ENCODE measurements around the gene RAPGEF4.
"Not testable (repeated sequence)": the region's sequence is repeated elsewhere in the genome, so short reads cannot be mapped to it uniquely, and the experiment has no call there.

Gene RAPGEF4

DNA sequence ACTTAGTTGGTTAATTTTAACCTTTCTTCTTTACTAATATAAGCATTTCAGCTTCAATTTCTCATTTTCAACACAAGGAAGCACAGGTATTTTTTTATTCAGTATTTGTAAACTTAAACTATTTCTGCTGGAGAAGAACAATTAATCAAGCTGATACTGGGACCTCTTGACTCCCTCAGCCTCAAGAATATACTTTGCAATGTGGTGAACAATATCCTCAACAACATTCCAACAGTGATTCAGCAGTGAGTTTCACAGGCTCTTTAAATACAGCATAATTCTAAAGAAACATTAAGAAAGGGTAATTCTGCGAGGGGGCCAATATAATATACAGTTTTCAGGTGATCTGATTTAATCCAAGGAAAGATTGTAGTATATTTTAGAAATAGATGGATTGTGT lies 10.0 kb downstream of the RAPGEF4 start:
- Histone ChIP-seq H3K36me3 (ENCODE audit: control insufficient read depth in 2 of 2, insufficient read depth in 2 of 2, low read length in 2 of 2) (no peaks in the 10 kb centered on the region), H3K4me1 (ENCODE audit: control insufficient read depth in 2 of 2, insufficient read depth in 2 of 2, low read length in 2 of 2) (no peaks in the 10 kb centered on the region)

DNA sequence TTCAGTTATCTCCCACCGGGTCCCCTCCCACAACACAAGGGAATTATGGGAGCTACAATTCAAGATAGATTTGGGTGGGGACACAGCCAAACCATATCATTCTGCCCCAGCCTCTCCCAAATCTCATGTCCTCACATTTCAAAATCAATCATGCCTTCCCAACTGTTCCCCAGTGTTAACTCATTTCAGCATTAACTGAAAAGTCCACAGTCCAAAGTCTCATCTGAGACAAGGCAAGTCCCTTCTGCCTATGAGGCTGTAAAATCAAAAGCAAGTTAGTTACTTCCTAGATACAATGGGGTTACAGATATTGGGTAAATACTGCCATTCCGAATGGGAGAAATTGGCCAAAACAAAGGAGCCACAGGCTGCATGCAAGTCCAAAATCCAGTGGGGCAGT lies 12.9 kb downstream of the RAPGEF4 start:
- H3K9me3 ChIP-seq (ENCODE audit: control insufficient read depth in 2 of 2, low read length in 2 of 2); H3K36me3 ChIP-seq (ENCODE audit: control insufficient read depth in 2 of 2, insufficient read depth in 2 of 2, low read length in 2 of 2); H3K4me1 ChIP-seq (ENCODE audit: control insufficient read depth in 2 of 2, insufficient read depth in 2 of 2, low read length in 2 of 2); H3K9ac ChIP-seq (ENCODE audit: low read depth in 1 of 2, low read length in 2 of 2); H3K4me3 ChIP-seq (ENCODE audit: low read length in 2 of 2); H3K27ac ChIP-seq (ENCODE audit: low read depth in 2 of 2, low read length in 2 of 2); H3K27me3 ChIP-seq (ENCODE audit: control insufficient read depth in 2 of 2, insufficient read depth in 2 of 2, low read length in 2 of 2): not testable (repeated sequence)

More for the DNA sequence above, 10.0 kb downstream of the RAPGEF4 start:
- no peak overlapping the region for H3K27ac ChIP-seq (ENCODE audit: low read depth in 2 of 2, low read length in 2 of 2)
- H3K4me3 ChIP-seq (ENCODE audit: low read length in 2 of 2) = no peak overlapping the region
- no peaks in the 10 kb centered on the region for H3K27me3 ChIP-seq (ENCODE audit: control insufficient read depth in 2 of 2, insufficient read depth in 2 of 2, low read length in 2 of 2)
- H3K9ac ChIP-seq (ENCODE audit: low read depth in 1 of 2, low read length in 2 of 2) = no peak overlapping the region
- H3K9me3 ChIP-seq (ENCODE audit: control insufficient read depth in 2 of 2, low read length in 2 of 2) = no peaks in the 10 kb centered on the region

DNA sequence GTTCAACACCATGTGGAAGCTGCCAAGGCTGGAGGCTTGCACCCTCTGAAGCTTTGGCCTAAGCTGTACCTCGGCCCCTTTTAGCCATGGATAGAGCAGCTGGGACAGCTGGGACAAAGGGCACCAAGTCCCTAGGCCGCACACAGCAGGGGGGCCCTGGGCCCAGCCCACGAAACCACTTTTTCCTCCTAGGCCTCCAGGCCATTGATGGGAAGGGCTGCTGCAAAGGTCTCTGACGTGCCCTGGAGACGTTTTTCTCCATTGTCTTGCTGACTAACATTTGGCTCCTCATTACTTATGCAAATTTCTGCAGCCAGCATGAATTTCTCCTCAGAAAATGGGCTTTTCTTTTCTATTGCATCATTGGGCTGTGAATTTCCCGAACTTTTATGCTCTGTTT lies 13.7 kb downstream of the RAPGEF4 start:
- Histone ChIP-seq H3K27me3 (ENCODE audit: control insufficient read depth in 2 of 2, insufficient read depth in 2 of 2, low read length in 2 of 2) (no peaks in the 10 kb centered on the region), H3K27ac (ENCODE audit: low read depth in 2 of 2, low read length in 2 of 2) (no peak overlapping the region), H3K4me3 (ENCODE audit: low read length in 2 of 2) (no peak overlapping the region), H3K9me3 (ENCODE audit: control insufficient read depth in 2 of 2, low read length in 2 of 2) (no peaks in the 10 kb centered on the region), H3K9ac (ENCODE audit: low read depth in 1 of 2, low read length in 2 of 2) (no peak overlapping the region), H3K36me3 (ENCODE audit: control insufficient read depth in 2 of 2, insufficient read depth in 2 of 2, low read length in 2 of 2) (no peaks in the 10 kb centered on the region), H3K4me1 (ENCODE audit: control insufficient read depth in 2 of 2, insufficient read depth in 2 of 2, low read length in 2 of 2) (no peaks in the 10 kb centered on the region)

DNA sequence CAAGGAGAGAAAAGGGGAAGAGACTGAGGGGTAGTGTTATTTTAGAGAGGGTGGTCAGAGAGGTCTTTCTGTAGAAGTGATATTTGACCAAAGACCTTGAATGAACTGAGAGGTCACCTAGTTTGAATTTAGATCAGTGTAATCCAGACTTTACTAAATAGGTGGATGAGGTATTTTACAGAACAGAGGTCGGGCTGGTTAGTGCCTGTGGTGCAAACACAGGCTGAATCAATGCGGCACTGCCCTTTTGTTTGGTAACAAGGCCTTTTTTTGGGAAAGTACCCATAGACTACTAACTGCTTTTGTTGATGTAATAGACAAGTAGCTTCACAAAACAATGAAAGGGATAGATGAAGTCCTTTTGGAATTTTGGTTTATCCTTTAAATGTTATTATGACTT lies 15.9 kb downstream of the RAPGEF4 start:
- Histone ChIP-seq H3K27me3 (ENCODE audit: control insufficient read depth in 2 of 2, insufficient read depth in 2 of 2, low read length in 2 of 2) (no peaks in the 10 kb centered on the region), H3K9ac (ENCODE audit: low read depth in 1 of 2, low read length in 2 of 2) (no peak overlapping the region), H3K4me1 (ENCODE audit: control insufficient read depth in 2 of 2, insufficient read depth in 2 of 2, low read length in 2 of 2) (no peaks in the 10 kb centered on the region), H3K4me3 (ENCODE audit: low read length in 2 of 2) (no peak overlapping the region), H3K9me3 (ENCODE audit: control insufficient read depth in 2 of 2, low read length in 2 of 2) (no peaks in the 10 kb centered on the region), H3K27ac (ENCODE audit: low read depth in 2 of 2, low read length in 2 of 2) (no peak overlapping the region), H3K36me3 (ENCODE audit: control insufficient read depth in 2 of 2, insufficient read depth in 2 of 2, low read length in 2 of 2) (no peaks in the 10 kb centered on the region)

DNA sequence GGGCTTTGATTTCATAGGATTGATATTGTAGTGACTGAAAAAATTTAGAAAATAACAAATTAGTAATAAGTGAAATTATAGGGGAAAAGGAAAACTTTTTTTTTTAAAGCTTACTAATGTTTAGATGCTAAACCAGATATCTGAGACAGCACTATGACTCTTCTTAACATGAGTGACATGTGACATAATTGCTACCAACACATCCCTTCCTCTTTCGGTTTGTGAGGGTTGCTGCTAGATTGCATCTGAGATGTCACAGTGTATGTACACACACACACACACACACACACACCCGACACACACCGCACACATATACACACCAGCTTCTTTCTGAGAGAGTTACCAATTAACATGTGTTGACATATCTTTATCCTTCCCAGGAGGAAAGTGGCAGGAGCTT lies 18.0 kb downstream of the RAPGEF4 start:
- Histone ChIP-seq H3K4me1 (ENCODE audit: control insufficient read depth in 2 of 2, insufficient read depth in 2 of 2, low read length in 2 of 2) (no peaks in the 10 kb centered on the region), H3K27ac (ENCODE audit: low read depth in 2 of 2, low read length in 2 of 2) (no peak overlapping the region), H3K27me3 (ENCODE audit: control insufficient read depth in 2 of 2, insufficient read depth in 2 of 2, low read length in 2 of 2) (no peaks in the 10 kb centered on the region), H3K36me3 (ENCODE audit: control insufficient read depth in 2 of 2, insufficient read depth in 2 of 2, low read length in 2 of 2) (no peaks in the 10 kb centered on the region), H3K9ac (ENCODE audit: low read depth in 1 of 2, low read length in 2 of 2) (no peak overlapping the region), H3K4me3 (ENCODE audit: low read length in 2 of 2) (no peak overlapping the region), H3K9me3 (ENCODE audit: control insufficient read depth in 2 of 2, low read length in 2 of 2) (no peaks in the 10 kb centered on the region)

DNA sequence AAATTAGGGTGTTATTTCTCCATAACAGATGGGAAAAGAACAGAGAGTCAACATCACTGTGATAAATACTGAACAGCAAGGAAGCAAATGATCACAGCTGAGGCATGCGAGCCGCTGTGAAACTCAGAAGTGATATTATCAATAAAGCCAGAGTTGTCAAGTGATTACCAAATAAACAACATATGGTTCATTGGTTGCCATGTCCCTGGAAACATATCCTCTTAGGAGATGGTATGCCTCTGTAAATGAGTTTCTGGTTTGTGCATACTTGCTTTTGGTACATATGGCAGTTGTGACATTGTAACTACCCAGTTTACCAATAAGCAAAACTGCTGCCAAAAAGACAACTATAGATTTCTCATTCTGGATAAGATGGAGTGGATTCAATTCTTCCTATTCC lies 23.8 kb downstream of the RAPGEF4 start:
- Histone ChIP-seq H3K4me1 (ENCODE audit: control insufficient read depth in 2 of 2, insufficient read depth in 2 of 2, low read length in 2 of 2) (no peaks in the 10 kb centered on the region), H3K27ac (ENCODE audit: low read depth in 2 of 2, low read length in 2 of 2) (no peak overlapping the region), H3K4me3 (ENCODE audit: low read length in 2 of 2) (no peak overlapping the region), H3K9ac (ENCODE audit: low read depth in 1 of 2, low read length in 2 of 2) (no peak overlapping the region), H3K27me3 (ENCODE audit: control insufficient read depth in 2 of 2, insufficient read depth in 2 of 2, low read length in 2 of 2) (no peaks in the 10 kb centered on the region), H3K36me3 (ENCODE audit: control insufficient read depth in 2 of 2, insufficient read depth in 2 of 2, low read length in 2 of 2) (no peaks in the 10 kb centered on the region), H3K9me3 (ENCODE audit: control insufficient read depth in 2 of 2, low read length in 2 of 2) (no peaks in the 10 kb centered on the region)

DNA sequence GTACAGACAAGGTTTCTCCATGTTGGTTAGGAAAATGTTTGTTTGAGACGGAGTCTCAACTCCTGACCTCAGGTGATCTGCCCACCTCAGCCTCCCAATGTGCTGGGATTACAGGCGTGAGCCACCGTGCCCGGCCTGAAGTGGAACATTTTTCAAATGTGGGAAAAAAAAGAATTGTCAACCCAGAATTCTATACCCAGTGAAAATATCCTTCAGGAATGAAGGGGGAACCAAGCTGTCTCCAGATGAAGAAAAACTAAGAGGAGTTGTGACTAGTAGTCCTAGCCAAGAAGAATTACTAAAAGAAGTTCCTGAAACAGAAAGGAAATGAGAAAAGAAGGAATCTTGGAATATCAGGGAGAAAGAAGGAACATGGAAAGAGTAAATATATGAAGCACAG lies 25.7 kb downstream of the RAPGEF4 start:
- H3K9me3 ChIP-seq (ENCODE audit: control insufficient read depth in 2 of 2, low read length in 2 of 2) = no peaks in the 10 kb centered on the region
- H3K4me1 ChIP-seq (ENCODE audit: control insufficient read depth in 2 of 2, insufficient read depth in 2 of 2, low read length in 2 of 2) = no peaks in the 10 kb centered on the region
- H3K27me3 ChIP-seq (ENCODE audit: control insufficient read depth in 2 of 2, insufficient read depth in 2 of 2, low read length in 2 of 2) = no peaks in the 10 kb centered on the region

DNA sequence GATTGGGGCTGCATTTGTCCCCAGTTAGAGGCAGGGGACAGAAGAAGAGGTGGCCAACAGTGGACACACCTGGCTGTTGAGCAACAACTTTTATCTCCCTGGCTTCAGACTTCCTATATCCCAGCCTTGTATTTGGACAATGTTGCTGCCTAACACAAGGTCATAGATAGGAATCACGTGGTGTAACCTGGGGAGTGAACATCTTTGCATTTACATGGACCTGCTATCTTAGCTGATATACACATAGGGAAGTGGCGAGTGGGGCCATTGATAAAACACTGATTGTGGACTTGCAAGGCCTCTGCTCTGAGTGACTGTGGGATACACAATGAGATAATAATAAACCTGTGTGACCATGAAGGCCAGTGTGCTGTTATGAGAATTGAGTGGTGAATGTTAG lies 26.9 kb downstream of the RAPGEF4 start:
- H3K4me1 ChIP-seq (ENCODE audit: control insufficient read depth in 2 of 2, insufficient read depth in 2 of 2, low read length in 2 of 2) = no peaks in the 10 kb centered on the region
- no peaks in the 10 kb centered on the region for H3K36me3 ChIP-seq (ENCODE audit: control insufficient read depth in 2 of 2, insufficient read depth in 2 of 2, low read length in 2 of 2)
- no peaks in the 10 kb centered on the region for H3K9me3 ChIP-seq (ENCODE audit: control insufficient read depth in 2 of 2, low read length in 2 of 2)
- H3K27ac ChIP-seq (ENCODE audit: low read depth in 2 of 2, low read length in 2 of 2) = no peak overlapping the region
- no peak overlapping the region for H3K9ac ChIP-seq (ENCODE audit: low read depth in 1 of 2, low read length in 2 of 2)
- H3K4me3 ChIP-seq (ENCODE audit: low read length in 2 of 2) = no peak overlapping the region
- H3K27me3 ChIP-seq (ENCODE audit: control insufficient read depth in 2 of 2, insufficient read depth in 2 of 2, low read length in 2 of 2) = no peaks in the 10 kb centered on the region

More for the DNA sequence above, 25.7 kb downstream of the RAPGEF4 start:
- H3K9ac ChIP-seq (ENCODE audit: low read depth in 1 of 2, low read length in 2 of 2) = no peak overlapping the region
- H3K4me3 ChIP-seq (ENCODE audit: low read length in 2 of 2) = no peak overlapping the region
- no peaks in the 10 kb centered on the region for H3K36me3 ChIP-seq (ENCODE audit: control insufficient read depth in 2 of 2, insufficient read depth in 2 of 2, low read length in 2 of 2)
- no peak overlapping the region for H3K27ac ChIP-seq (ENCODE audit: low read depth in 2 of 2, low read length in 2 of 2)

DNA sequence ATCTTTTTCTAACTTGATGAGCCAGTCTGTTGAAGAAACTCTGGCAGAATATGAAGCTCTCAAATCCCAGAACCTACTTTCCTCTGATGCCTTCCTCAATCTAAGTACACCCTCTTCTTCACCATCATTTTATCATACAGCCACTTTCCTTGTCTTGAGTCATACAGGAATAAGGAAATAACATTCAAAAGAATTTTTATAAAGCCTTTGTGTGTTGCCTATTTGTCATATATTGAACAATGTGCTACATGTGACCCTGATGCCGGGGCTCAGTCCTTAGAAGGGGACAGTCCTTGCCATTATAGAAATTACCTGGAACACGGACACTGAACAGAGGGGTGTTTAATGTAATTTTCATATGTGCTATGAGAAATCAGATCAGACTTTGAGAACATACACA lies 27.4 kb downstream of the RAPGEF4 start:
- H3K9me3 ChIP-seq (ENCODE audit: control insufficient read depth in 2 of 2, low read length in 2 of 2) = no peaks in the 10 kb centered on the region
- H3K36me3 ChIP-seq (ENCODE audit: control insufficient read depth in 2 of 2, insufficient read depth in 2 of 2, low read length in 2 of 2) = no peaks in the 10 kb centered on the region
- H3K4me1 ChIP-seq (ENCODE audit: control insufficient read depth in 2 of 2, insufficient read depth in 2 of 2, low read length in 2 of 2) = no peaks in the 10 kb centered on the region
- no peak overlapping the region for H3K9ac ChIP-seq (ENCODE audit: low read depth in 1 of 2, low read length in 2 of 2)
- no peak overlapping the region for H3K27ac ChIP-seq (ENCODE audit: low read depth in 2 of 2, low read length in 2 of 2)
- H3K4me3 ChIP-seq (ENCODE audit: low read length in 2 of 2) = no peak overlapping the region
- H3K27me3 ChIP-seq (ENCODE audit: control insufficient read depth in 2 of 2, insufficient read depth in 2 of 2, low read length in 2 of 2) = no peaks in the 10 kb centered on the region

DNA sequence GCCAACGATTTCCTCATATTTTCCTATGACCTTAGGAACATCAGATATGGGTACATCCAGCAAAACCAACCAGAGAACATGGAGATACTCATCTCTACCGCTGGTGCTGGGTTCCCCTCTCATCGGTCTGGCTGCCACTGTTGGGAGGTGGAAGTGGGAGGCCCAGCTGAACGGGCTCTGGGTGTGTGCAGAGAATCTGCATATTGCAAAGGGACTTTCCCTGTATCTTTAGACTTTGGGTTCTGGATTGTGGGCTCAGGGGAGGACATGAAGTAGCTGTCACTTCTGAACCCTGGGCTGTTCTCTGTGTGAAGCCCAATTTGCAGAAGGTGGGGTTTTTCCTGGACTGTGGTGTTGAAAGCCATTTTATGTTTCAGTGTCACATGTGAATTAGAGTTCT lies 30.0 kb downstream of the RAPGEF4 start:
- Histone ChIP-seq H3K4me3 (ENCODE audit: low read length in 2 of 2) (no peak overlapping the region), H3K27ac (ENCODE audit: low read depth in 2 of 2, low read length in 2 of 2) (no peak overlapping the region), H3K36me3 (ENCODE audit: control insufficient read depth in 2 of 2, insufficient read depth in 2 of 2, low read length in 2 of 2) (no peaks in the 10 kb centered on the region), H3K27me3 (ENCODE audit: control insufficient read depth in 2 of 2, insufficient read depth in 2 of 2, low read length in 2 of 2) (no peaks in the 10 kb centered on the region), H3K9ac (ENCODE audit: low read depth in 1 of 2, low read length in 2 of 2) (no peak overlapping the region), H3K4me1 (ENCODE audit: control insufficient read depth in 2 of 2, insufficient read depth in 2 of 2, low read length in 2 of 2) (no peaks in the 10 kb centered on the region), H3K9me3 (ENCODE audit: control insufficient read depth in 2 of 2, low read length in 2 of 2) (no peaks in the 10 kb centered on the region)

DNA sequence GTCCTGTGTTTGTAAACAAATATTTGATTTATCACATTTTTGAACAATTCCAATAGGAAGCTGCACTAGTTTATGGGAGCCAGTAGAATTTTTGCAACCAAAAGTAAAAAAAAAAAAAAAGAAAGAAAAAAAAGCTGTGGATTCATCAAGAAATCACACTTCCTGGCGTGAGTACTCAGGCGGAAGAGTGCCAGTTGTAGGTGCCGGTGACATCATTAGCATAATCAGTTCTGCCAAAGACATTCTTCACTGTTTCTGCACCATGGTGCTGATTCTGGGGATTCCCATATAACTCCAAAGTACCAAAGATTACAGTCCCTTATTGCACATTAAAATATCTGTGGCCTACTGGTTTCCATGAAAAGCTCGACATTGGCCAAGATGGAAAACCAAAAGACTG lies 32.8 kb downstream of the RAPGEF4 start:
- Histone ChIP-seq H3K4me1 (ENCODE audit: control insufficient read depth in 2 of 2, insufficient read depth in 2 of 2, low read length in 2 of 2) (no peaks in the 10 kb centered on the region), H3K27ac (ENCODE audit: low read depth in 2 of 2, low read length in 2 of 2) (no peak overlapping the region), H3K9ac (ENCODE audit: low read depth in 1 of 2, low read length in 2 of 2) (no peak overlapping the region), H3K27me3 (ENCODE audit: control insufficient read depth in 2 of 2, insufficient read depth in 2 of 2, low read length in 2 of 2) (no peaks in the 10 kb centered on the region), H3K9me3 (ENCODE audit: control insufficient read depth in 2 of 2, low read length in 2 of 2) (no peaks in the 10 kb centered on the region), H3K4me3 (ENCODE audit: low read length in 2 of 2) (no peak overlapping the region), H3K36me3 (ENCODE audit: control insufficient read depth in 2 of 2, insufficient read depth in 2 of 2, low read length in 2 of 2) (no peaks in the 10 kb centered on the region)
